ENCODE data around the gene C5orf24.

DNA sequence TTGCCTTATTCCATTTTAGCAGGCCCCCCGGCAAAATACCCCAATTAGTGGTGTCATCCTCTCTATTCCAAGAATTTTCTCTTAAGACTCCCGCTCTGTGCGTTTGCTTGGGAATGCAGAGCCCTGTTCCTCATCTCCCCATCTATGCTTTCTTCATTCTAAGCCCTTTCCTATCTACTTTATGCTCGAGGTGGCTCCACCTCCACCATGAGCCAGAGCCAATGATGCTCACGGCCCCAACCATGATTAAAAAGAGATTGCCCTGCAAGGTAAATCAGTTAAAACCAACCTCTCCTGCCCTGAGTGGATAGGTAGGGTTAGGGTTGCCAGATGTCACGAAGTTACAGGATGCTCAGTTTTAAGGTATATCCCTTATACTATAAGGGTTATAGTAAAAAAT is 27.7 kb downstream of the C5orf24 start:
- TF ChIP-seq, protein P1, sequence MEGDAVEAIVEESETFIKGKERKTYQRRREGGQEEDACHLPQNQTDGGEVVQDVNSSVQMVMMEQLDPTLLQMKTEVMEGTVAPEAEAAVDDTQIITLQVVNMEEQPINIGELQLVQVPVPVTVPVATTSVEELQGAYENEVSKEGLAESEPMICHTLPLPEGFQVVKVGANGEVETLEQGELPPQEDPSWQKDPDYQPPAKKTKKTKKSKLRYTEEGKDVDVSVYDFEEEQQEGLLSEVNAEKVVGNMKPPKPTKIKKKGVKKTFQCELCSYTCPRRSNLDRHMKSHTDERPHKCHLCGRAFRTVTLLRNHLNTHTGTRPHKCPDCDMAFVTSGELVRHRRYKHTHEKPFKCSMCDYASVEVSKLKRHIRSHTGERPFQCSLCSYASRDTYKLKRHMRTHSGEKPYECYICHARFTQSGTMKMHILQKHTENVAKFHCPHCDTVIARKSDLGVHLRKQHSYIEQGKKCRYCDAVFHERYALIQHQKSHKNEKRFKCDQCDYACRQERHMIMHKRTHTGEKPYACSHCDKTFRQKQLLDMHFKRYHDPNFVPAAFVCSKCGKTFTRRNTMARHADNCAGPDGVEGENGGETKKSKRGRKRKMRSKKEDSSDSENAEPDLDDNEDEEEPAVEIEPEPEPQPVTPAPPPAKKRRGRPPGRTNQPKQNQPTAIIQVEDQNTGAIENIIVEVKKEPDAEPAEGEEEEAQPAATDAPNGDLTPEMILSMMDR (IDR thresholded peaks at IDR 0.05): no peak
- TF ChIP-seq POLR2A (IDR thresholded peaks at IDR 0.05): no peak

Measured in right lobe of liver (tissue), 4 donors.